ES-I3 (cell line): ENCODE results near the gene SLC35F3.
"Not testable (repeated sequence)": the region's sequence is repeated elsewhere in the genome, so short reads cannot be mapped to it uniquely, and the experiment has no call there.

Experiments used
- H3K36me3 ChIP-seq: 2 replicates; pipeline ENCODE4 v1.6.1; 2013; ENCODE audit warnings: mild to moderate bottlenecking, low read length, control low read depth, moderate library complexity; ENCODE audit not compliant: insufficient read depth
- H3K4me1 ChIP-seq: 2 replicates; pipeline ENCODE4 v1.6.1; 2013; ENCODE audit warnings: mild to moderate bottlenecking, control low read depth, low read length; ENCODE audit not compliant: insufficient read depth
- H3K9ac ChIP-seq: 2 replicates; pipeline ENCODE4 v1.6.1; 2013; ENCODE audit warnings: low read depth, mild to moderate bottlenecking, low read length, moderate library complexity
- H3K9me3 ChIP-seq: 2 replicates; pipeline ENCODE4 v1.6.1; 2013; ENCODE audit warnings: mild to moderate bottlenecking, low read length, moderate library complexity; ENCODE audit not compliant: control insufficient read depth, insufficient read depth

Gene SLC35F3

DNA sequence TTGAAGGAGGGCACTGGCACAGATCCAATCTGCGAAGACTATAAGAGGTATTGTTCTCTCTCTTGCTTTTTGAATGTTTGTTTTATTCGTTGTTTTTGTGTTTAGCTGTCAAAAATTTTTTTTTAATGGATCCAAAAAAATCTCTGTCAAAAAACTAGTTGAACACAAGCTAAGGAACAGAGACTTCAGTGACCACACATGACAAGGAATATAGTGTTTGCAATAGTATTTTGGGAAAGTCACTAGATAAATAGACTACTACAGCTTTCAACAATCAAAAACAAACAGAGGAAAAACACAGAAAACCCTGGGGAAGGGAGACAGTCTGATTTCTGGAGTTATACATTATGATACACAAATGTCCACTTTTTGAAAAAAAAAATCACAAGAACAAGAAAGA, 431.9 kb downstream of the SLC35F3 start:
- no peaks in the 10 kb centered on the region for H3K4me1 ChIP-seq
- no peaks in the 10 kb centered on the region for H3K36me3 ChIP-seq
- H3K9ac ChIP-seq = no peak overlapping the region
- peaks cover 10% of the 10 kb centered on the region; the same call in 1 of the 2 replicates for H3K9me3 ChIP-seq

DNA sequence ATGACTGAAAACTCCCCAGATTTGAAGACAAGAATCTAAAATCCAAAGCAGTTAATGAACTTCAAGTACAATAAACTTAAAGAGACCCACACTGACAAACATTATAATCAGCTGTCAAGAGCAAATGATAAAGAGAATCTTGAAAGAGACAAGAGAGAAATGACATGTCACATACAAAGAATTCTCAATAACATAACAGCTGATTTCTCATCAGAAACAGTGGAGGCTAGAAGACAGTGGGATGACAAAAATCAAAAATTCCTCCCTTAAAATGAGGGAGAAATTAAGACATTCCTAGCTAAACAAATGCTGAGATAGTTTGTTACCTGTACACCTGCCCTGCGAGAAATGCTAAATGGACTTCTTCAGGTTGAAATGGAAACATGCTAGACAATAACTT, 432.8 kb downstream of the SLC35F3 start:
- Histone ChIP-seq H3K9me3 (peaks cover 10% of the 10 kb centered on the region; the same call in 1 of the 2 replicates), H3K36me3 (no peaks in the 10 kb centered on the region), H3K4me1 (no peaks in the 10 kb centered on the region), H3K9ac (no peak overlapping the region)

DNA sequence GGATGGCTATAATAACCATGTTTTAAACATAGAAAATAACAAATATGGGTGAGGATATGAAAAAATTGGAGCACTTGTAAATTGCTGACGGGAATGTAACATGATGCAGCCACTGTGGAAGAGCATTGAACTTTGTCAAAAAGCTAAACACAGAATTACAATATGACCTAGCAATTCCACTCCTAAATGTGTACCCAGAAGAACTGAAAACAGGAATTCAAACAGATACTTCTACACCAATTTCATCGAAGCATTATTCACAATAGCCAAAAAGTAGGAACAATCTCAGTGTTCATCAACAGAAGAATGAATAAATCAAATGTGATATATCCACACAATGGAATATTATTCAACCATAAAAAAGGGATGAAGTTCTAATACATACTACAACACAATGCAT, 436.1 kb downstream of the SLC35F3 start:
- peaks cover 10% of the 10 kb centered on the region; the same call in 1 of the 2 replicates for H3K9me3 ChIP-seq
- H3K36me3 ChIP-seq = no peaks in the 10 kb centered on the region
- no peaks in the 10 kb centered on the region for H3K4me1 ChIP-seq
- no peak overlapping the region for H3K9ac ChIP-seq

DNA sequence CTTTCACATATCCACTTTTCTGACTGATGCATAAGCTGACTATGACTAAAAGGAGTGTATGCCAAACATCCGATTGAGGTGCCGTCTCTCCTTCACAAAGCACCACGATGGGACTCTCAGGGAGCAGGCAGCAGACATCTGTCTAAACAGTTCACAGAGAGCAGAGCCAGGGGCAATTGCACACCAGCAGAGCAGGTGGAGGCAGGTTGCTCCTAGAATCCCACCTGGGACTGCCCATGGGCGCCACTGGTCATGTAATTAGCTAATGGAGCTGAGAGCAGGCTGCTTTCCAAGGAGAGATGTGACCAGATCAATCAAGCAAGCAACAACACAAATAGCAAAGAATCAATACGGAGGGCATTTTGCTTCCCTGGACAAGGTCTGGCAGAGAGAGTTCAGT, 438.3 kb downstream of the SLC35F3 start:
- Histone ChIP-seq H3K4me1 (no peaks in the 10 kb centered on the region), H3K9me3 (no peaks in the 10 kb centered on the region; the same call in 1 of the 2 replicates), H3K9ac (no peak overlapping the region), H3K36me3 (no peaks in the 10 kb centered on the region)

DNA sequence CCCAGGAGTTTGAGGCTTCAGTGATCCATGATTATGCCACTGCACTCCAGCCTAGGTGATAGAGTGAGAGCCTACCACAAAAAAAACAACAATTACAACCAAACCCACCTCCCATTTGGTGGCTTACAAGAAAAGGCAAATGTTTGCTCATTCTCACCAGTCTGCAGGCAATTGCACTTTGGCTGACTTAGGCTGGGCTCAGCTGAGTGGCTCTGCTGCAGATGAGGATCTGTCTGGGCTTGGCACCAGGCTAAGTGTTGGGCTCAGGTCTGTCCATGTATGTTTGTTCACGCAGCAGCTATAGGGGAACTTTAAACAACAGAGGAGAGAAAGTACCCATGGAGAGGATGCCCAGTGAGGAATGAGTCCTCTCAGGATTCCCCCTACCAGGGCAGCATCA, 440.8 kb downstream of the SLC35F3 start:
- H3K9ac ChIP-seq = no peak overlapping the region
- H3K36me3 ChIP-seq = no peaks in the 10 kb centered on the region
- H3K4me1 ChIP-seq = no peaks in the 10 kb centered on the region
- peaks cover 3% of the 10 kb centered on the region; the same call in 1 of the 2 replicates for H3K9me3 ChIP-seq

DNA sequence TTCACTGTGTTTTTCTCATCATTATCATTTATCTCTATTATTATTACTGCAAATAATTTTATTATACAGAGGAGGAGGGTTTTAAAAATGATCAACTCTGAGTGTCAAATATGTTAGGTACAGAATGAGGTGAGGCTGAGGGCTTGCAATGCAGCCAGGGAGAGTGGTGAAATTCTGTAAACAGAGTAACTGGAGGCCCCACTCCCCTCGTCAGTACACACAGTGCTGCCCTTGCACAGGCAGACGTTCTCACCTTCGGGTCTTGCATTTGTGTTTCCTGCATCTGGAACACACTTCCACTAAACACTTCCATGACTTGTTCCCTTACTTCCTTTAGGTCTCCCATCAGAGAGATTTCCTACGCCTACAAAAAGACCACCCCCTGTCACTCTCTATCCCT, 444.5 kb downstream of the SLC35F3 start:
- H3K4me1 ChIP-seq = no peaks in the 10 kb centered on the region
- H3K9ac ChIP-seq = no peak overlapping the region
- no peaks in the 10 kb centered on the region for H3K36me3 ChIP-seq
- H3K9me3 ChIP-seq = peaks cover 3% of the 10 kb centered on the region; the same call in 1 of the 2 replicates

DNA sequence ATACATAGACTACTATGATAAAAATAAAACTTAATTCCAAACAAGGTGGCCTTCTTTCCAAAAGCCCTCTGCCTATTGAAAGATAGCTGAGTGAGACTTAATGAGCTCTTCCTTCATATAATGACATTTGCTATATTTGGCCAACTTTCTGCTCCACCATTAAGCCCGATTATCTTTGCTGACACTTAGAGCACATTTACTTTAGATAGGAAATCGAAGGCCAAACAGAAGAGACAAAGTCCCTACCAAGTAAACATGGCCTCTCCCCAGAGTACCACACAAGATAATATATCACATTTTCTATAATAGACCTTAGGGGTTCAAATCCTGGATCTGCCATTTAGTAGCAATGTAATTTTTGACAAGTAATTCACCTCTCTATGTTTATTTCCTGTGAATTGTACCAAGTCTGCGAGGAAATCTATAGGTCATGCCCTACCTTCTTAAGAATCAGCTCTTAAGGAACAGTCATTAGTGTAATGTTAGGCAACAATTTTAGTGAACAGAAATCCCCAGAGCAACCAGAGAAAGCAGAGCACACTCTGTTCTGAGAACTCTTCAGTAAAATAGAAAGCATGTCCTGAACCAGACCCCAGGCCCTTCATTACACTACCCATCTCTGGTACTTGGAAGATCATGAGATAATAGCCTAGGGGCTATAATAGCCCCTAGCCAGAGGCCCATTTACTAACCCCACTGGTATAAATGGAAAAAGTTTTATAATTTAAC, 451.5 kb downstream of the SLC35F3 start:
- H3K9me3 ChIP-seq = no peaks in the 10 kb centered on the region
- H3K9ac ChIP-seq = no peak overlapping the region
- H3K36me3 ChIP-seq = no peaks in the 10 kb centered on the region
- H3K4me1 ChIP-seq = no peaks in the 10 kb centered on the region; the same call in 1 of the 2 replicates

DNA sequence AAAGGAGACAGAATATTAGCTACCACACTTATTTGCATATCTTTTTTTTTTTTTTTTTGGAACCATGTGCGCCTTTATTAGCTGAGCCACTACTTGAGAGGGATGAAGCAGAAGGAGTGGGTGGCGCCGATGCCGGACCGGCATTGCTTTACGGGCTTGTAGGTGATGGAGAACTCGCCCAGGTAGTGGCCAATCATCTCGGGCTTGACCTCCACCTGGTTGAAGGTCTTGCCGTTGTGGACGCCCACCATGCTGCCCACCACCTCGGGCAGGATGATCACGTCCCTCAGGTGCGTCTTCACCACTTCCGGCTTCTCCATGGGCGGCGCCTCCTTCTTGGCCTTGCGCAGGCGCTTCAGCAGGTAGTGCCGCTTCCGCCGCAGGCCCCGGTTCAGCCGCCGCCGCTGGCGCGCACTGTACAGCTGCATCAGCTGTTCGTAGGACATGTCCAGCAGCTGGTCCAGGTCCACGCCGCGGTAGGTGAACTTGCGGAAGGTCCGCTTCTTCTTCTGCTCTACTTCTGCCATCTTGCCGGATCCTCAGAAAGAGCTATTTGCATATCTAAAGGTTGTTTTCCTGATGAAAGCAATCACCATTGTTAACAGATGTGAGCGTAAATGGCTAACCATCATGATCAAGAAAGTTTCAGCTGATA, 452.3 kb downstream of the SLC35F3 start:
- H3K9me3 ChIP-seq, H3K4me1 ChIP-seq, H3K9ac ChIP-seq: not testable (repeated sequence)

DNA sequence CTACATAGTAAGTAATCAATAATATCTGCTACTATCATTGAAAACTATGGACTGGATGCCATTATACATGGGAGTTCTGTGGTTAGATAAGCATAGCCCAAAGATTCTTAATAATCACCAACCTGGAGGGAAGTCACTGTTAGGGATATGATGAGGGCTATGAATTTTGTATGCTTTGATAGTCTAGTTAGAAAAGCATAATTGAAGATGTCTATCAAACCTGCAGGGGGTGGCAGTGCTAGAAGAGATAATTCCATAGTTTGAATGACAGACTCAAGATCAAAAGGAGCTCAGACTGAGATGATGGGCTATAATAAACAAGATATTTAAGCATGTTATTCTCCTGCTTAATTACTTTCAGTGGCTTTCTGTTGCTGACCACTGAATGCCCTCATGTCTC, 453.4 kb downstream of the SLC35F3 start:
- H3K36me3 ChIP-seq = no peaks in the 10 kb centered on the region
- H3K4me1 ChIP-seq = no peaks in the 10 kb centered on the region; the same call in 1 of the 2 replicates
- no peaks in the 10 kb centered on the region for H3K9me3 ChIP-seq
- H3K9ac ChIP-seq = no peak overlapping the region

More for the DNA sequence above, 452.3 kb downstream of the SLC35F3 start:
- not testable (repeated sequence) for H3K36me3 ChIP-seq

DNA sequence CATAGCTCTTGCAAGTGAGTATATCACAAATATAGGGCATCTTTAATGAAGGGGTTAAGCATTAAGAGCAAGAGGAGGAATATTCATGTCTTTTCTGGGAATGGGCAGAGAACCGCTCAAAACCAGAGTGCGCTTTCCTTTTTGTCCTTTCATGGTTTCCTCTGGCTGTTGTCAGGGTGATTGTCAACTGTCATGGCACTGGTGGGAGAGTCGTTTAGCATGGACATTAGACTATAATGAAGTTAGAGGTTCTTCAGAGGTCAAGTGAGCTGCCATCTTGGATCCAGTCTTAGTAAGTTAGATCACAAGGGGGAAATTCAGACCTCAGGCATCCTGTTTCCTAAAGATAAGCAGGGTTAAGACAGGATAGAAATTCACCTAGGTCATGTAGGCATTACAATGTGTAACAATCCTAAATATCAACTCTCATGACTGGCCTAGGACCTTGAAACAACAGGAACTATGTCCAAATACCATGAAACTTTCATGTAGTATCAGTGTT, 456.7 kb downstream of the SLC35F3 start:
- no peaks in the 10 kb centered on the region for H3K9me3 ChIP-seq
- H3K4me1 ChIP-seq = no peaks in the 10 kb centered on the region; the same call in 1 of the 2 replicates
- no peaks in the 10 kb centered on the region for H3K36me3 ChIP-seq
- H3K9ac ChIP-seq = no peak overlapping the region

DNA sequence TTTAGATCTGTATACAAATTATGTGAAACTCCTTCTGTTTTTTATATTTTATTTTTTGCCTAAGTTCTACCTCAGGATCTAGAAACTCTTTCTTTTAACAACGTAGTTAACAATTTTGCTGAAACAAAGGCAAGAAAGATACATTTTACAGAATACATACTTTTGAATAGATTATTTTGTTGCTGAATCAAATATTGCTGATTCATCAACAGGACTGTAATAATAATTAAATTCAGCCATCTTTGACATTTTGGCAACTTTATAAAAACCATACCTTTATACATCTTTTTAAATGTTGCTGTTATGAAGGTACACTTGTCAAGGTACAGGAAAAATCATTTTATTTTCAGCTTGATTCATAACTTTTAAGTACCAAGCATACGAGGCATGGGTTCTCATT, 458.1 kb downstream of the SLC35F3 start:
- Histone ChIP-seq H3K4me1 (no peaks in the 10 kb centered on the region), H3K9ac (no peak overlapping the region), H3K9me3 (no peaks in the 10 kb centered on the region), H3K36me3 (no peaks in the 10 kb centered on the region)

DNA sequence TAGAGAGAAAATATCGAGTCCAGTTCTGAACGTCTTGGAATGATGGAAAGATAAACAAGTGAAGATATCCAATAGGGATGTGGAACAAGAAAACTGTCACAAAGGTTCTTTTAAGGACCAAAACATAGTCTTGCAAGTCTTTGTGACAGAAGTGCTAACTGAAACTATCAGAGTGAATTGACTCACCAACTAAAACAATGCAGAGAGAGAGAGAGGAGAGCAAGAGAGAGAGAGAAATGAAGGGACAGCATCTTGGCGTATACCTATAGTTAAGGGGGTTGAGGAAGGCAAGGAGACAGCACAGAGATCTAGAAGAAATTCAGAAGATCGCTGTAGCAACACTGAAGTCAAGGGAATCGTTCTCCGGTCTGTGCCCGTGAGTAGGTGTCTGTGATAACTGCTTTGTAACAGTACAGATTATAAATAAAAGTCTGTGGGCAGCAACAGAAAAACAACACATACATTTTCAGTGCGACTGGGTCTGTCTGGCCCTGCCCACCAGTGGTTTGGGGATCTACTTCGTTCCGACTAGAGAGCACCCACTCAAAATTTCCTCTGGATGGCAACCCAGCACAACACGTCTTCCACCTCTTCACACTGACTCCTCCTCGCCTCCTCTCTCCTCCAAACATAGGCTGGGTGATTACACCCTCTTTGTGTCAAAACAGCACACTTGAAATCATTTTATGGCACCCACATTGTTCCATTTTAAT, 464.0 kb downstream of the SLC35F3 start:
- H3K36me3 ChIP-seq = no peaks in the 10 kb centered on the region
- no peaks in the 10 kb centered on the region for H3K9me3 ChIP-seq
- H3K4me1 ChIP-seq = no peaks in the 10 kb centered on the region
- no peak overlapping the region for H3K9ac ChIP-seq

DNA sequence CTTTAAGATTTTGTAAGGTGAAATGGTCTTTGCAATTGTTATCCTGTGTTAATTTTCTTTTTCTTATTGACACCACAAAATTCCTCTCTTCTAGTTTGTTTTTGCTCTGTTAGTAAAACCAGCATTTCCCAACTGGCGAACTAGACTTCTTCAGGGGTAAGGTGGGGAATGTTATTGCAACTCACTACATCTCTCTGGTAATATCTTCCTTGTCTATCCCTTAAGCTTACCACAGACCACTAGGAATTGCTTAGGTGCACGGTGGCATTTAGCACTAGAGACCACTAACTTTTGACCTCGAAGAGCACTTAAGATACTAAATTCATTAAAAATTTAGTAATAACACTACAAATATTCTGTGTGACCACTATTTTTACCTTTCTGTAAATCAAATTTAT, 464.6 kb downstream of the SLC35F3 start:
- Histone ChIP-seq H3K9ac (no peak overlapping the region), H3K36me3 (no peaks in the 10 kb centered on the region), H3K9me3 (no peaks in the 10 kb centered on the region), H3K4me1 (no peaks in the 10 kb centered on the region)

DNA sequence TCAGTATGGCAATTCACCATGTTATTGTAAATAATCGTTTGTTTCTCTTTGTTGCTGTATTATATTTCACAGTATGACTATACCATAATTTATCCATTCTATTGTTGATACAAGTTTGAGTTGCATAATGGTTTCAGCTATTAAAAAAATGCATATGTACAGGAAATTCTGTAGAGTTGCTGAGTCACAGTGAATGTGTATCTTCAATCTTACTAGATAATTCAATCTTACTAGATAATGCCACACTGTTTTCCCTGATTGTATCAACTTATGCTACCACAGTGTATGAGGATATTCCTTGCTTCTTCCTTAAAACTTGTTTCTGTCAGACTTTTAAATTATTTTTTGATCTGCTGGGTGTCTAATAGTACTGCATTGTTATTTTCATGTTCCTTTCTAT, 465.3 kb downstream of the SLC35F3 start:
- H3K36me3 ChIP-seq = no peaks in the 10 kb centered on the region
- no peaks in the 10 kb centered on the region for H3K4me1 ChIP-seq
- H3K9ac ChIP-seq = no peak overlapping the region
- H3K9me3 ChIP-seq = no peaks in the 10 kb centered on the region
